GM19467 (cell line): ENCODE data around the gene FCHO1.
A peak's percentile ranks its signal among the peaks of the same experiment; 100 is the strongest.
"Not testable (repeated sequence)": the region's sequence is repeated elsewhere in the genome, so short reads cannot be mapped to it uniquely, and the experiment has no call there.

Experiments
- ATAC-seq: cut with Tn5 transposase; IDR thresholded peaks from one replicate; pipeline ENCODE4 v1.9.1; 2021; ENCODE audit warnings: mild to moderate bottlenecking, moderate library complexity; ENCODE audit not compliant: unreplicated experiment

FCHO1 gene

DNA sequence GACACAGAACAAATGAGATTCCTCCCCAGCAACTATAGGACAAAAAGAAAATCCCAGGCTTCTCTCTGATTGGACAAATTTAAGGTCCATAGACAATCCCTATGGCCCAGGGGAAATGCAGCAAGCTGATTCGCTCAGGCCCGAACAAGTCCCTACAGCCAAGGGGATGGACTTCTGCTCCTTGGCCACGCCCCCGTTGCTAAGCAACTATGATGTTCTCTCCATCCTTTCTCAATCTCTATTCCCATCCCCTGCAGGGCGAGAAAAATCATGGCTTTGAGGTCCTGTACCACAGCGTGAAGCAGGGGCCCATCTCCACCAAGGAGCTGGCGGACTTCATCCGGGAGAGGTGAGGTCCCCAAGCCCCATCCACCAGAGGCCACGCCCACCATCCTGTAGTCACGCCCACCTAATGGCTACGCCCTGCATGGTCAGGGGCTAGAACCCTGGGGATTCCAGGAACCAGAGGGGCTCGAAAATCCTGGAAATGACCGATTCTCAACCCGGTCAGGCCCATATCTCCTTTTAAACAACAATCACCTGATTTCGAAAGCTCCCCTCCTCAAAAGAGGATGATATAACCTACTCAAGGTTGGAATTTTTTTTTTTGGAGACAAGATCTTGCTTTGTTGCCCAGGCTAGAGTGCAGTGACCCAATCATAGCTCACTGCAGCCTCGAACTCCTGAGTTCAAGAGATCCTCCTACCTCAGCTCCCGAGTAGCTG lies 11.4 kb downstream of the FCHO1 start:
- no peak for ATAC-seq

DNA sequence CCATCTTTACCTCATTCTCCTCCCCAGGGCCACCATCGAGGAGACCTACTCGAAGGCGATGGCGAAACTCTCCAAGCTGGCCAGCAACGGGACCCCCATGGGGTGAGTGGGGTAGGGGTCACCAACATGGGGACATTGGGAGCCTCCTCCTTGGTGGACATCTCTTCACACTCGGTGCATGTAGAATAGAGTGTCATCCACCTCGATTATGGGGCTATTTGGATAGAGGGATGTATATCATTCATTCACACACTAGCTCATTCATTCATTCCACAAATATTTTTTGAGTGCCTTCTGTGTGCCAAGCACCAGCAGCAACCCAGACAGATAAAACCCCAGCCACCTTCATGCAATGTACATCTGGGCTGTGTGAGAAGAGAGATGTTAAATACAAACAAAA lies 13.1 kb downstream of the FCHO1 start:
- no peak for ATAC-seq

DNA sequence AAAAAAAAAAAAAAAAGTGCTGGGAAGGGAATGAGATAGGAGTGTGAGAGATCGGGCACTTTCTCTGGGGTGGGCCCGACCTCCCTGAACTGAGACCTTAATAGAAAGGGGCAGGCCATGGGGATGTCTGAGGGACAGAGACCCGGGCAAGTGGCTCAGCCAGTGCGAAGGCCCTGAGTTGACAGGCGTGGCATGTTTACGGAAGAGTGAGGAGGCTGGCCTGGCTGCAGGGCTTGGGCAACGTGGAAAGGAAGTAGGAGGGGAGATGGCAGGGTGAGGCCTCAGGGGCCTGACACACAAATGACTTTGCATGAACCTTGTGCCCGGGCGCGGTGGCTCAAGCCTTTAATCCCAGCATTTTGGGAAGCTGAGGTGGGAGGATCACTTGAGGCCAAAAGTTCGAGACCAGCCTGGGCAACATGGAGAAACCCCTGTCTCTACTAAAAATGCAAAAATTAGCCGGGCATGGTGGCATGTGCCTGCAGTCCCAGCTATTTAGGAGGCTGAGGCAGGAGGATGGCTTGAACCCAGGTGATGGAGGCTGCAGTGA lies 13.9 kb downstream of the FCHO1 start:
- ATAC-seq: no peak

DNA sequence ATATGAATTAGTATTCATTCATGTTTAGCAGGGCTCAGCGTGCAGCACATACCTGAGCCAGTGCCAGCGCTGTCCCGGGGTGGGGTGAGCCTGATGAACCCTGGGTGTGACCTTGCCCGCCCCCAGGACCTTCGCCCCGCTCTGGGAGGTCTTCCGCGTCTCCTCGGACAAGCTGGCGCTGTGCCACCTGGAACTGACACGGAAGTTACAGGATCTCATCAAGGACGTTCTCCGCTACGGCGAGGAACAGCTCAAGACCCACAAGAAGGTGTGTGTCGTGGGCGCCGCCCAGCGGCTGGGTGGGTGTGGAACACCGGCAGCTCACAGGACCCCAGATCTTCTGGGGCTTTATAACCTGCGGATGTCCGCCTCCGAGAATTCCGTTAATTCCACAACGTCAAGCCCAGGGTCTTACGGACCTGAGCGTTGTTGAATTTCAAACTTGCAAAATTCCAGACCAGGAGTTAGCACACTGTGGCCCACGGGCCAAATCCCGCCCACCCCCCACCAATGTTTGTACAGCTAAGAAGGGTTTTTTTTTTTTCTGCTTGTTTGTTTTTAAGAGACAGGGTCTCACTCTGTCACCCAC lies 15.4 kb downstream of the FCHO1 start:
- no peak for ATAC-seq

DNA sequence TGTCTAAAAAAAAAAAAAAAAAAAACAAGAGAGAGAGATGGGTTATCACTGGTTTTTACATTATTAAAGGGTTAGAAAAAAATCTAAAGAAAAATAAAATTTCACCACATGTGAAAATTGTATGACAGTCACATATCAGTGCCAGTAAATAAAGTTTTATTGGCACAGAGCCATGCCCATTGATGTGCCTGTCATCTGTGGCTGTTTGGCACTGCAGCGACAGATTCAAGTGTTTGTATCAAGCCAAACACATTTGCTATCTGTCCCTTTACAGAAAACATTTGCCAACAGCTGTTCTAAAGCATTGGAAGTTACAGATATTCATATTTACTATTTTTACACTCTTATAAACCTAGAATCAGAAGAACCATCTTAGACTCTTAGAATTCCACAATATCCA lies 16.3 kb downstream of the FCHO1 start:
- no peak for ATAC-seq

DNA sequence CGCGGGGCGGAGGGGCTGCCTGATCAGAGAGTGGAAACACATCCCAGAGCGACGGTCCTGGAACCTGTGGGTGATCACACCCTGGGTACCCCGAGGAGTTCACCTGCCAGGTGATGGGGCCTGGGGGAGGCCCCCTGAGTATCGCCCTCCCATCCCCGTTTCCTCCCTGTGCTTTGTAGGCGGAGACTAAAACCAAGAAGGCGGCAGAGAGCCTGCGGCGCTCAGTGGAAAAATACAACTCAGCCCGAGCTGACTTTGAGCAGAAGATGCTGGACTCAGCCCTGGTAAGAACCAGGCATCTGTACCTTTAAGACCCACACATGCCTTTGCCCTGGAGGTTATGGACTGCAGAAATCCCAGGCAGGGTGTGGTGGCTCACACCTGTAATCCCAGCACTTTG lies 19.3 kb downstream of the FCHO1 start:
- ATAC-seq: no peak

DNA sequence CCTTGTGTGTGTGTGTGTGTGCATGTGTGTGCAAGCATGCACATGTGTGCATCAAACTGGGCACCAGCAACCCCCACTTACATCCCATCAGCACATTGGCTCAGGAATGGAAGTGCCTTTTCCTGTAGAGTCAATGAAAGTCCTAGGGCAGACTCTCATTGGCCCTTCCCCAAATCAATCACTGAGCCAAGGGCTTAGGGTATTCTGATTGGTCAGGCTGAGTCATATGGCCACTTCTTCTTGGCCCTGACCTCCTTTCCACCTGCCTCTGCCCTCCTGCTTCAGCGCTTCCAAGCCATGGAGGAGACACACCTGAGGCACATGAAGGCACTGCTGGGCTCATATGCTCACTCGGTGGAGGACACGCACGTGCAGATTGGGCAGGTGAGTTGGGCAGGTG lies 20.9 kb downstream of the FCHO1 start:
- ATAC-seq: no peak

DNA sequence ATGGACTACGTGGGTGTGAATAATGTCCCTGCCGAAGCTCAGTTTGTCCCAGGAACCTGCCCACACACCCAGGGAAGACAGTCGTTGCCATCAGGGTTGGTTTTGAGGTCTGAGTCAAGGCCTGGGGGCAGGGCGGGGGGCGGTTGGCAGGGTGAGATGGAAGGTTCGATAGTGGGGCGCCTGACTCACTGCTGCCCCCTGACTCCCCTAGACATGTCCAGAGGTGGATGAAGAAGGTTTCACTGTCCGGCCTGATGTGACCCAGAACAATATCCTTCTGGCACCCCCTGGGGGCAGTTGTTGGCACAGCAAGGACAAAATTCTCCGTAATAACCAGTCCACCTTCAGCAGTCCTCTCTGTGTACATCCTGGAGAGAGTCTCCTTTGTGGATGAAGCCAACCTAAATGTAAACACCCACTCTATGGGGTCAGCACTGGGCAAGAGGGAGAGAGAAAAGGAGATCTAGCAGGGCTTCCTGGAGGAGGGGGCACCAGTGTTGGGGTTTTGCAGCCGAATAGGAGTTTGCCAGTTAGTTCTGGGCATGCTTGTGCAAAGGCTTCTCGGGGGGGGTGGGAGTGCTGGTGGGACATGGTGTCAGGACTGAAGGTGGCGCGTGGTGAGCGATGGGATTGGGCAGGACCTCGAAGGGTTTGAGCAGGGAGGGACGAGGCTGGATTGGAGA lies 24.1 kb downstream of the FCHO1 start:
- no peak for ATAC-seq

DNA sequence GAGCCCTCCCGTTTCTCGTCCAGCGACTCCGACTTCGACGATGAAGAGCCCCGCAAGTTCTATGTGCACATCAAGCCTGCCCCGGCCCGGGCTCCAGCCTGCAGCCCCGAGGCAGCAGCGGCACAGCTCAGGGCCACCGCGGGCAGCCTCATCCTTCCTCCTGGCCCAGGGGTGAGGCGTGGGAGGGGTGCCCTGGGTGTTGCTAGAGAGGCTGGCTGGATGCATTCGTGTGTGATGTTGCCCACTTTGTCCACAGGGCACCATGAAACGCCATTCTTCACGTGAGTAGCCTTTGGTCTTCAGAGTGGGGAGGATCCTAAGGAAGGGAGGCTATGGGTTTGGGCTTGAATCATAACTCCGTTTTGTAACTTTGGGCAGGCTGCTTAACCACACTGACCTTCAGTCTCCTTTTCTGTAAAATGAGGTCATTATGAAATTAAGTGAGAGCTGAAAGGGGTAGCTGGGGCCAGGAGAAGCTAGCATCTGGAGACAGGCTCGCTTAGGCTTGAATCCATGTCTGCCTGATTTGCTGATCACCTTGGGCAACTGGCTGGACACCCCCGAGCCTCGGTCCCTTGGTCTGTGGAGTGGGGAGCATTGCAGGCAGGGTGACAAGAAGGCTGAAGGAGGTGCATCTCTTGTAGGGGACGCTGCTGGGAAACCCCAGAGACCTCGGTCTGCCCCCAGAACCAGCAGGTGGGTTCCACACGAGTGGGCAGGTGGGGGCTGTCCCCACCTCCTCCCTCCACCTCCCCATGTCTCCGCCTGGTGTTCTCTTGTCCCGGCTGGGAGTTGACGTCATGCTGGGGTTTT lies 24.9 kb downstream of the FCHO1 start:
- peak; percentile 61 for ATAC-seq

DNA sequence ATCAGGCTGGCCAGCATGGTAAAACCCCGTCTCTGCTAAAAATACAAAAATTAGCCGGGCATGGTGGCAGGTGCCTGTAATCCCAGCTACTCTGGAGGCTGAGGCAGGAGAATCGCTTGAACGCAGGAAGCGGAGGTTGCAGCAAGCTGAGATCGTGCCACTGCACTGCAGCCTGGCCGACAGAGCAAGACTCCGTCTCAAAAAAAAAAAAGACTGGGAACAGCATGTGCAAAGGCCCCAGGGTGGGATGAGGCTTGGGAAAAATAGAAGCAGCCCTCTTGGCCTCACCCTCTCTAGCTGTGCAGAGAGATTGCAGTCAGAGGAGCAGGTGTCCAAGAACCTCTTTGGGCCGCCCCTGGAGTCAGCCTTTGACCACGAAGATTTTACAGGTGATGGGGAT lies 26.6 kb downstream of the FCHO1 start:
- ATAC-seq: not testable (repeated sequence)

DNA sequence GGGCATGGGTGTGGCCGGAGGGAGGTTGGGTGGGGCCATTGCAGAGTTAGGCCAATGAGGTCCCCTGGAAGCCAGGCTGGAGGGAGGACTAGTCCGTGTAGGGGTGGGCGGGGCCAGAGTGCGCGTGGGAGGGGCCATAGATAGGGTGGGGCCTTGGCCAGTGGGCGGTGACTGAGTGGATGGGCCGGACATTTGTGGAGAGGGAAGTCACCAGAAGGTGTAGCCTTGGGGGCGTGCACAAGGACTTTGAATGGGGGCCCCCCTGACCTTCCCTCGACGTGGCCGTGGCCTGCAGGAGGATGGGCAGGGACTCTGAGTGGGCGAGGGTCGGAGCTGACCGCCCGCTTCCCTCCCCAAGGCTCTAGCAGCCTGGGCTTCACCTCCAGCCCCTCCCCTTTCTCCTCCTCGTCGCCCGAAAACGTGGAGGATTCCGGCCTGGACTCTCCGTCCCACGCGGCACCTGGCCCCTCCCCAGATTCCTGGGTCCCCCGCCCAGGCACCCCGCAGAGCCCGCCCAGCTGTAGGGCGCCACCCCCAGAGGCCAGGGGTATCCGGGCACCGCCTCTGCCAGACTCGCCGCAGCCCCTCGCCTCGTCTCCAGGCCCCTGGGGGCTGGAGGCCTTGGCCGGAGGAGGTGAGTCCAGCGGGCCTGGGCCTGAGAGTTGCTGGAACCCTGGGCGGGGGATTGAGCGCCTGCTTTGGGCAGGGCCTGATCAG lies 27.1 kb downstream of the FCHO1 start:
- ATAC-seq: no peak

DNA sequence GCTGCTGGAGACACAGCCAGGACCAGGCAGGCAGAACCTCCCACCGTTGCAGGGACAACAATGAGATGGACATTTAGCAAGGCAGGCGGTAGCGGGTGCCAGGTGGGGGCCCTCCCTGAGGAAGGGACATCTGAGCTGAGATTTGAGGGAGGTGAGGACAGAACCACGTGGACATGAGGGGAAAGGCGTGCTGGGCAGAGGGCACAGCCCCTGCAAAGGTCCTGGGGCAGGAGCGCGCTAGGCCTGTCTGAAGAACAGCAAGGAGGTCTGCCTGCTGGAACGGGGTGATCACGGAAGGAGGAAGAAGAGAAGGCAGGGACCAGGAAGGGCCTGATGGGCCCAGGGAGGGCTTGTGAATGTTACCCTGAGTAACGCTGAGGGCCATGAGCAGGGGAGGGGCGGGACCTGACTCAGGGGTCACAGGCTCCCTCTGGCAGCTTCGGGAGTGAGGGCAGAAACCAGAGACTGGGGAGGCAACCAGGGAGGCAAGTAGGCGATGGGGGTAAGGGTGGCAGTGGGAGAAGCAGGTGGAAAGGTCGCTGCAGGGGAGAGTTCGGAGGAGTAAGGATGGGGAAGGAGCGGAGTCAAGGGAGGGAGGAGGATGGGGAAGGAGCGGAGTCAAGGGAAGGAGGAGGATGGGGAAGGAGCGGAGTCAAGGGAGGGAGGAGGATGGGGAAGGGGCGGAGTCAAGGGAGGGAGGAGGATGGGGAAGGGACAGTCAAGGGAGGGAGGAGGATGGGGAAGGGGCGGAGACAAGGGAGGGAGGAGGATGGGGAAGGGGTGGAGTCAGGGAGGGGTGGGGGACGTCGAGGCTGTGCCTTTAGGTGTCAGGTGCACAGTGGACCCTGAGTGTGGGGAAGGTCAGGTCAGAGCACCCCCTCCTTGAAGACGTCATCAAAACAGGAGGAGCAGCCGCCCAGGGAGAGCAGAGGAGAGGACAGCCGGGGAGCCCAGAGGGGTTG lies 28.0 kb downstream of the FCHO1 start:
- no peak for ATAC-seq

DNA sequence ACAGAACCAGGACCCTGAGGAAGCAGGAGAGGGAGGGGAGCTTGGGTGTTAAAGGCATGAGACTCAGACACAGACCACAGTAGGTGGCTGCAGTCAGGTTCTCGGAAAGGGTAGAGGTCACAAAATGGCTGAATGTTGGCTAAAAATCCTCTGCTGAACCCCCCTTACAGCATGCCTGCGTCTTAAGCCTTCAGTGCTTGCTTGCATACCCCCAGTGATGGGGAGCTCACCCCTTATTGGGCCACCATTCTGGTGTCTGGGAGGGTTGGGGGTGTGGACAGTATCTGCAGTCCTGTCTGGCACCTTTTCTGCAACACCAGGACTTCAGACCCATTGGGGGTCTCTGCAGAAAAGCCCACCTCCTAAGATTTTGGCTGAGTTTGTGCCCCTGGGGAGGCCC lies 29.5 kb downstream of the FCHO1 start:
- no peak for ATAC-seq

DNA sequence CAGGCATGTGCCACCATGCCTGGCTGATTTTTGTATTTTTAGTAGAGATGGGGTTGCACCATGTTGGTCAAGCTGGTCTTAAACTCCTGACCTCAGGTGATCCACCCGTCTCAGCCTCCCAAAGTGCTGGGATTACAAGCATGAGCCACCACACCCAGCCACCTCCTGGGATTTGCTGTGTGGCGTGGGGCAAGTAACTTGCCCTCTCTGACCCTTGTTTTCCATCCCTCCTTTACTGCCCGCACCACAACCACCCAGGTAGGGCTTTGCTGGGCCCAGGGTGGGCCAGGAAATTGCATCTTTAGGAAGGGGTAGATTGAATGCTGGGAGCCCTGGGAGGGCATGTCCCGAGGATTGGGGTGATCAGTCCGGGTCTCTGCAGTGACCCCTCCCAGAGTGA lies 32.4 kb downstream of the FCHO1 start:
- not testable (repeated sequence) for ATAC-seq

DNA sequence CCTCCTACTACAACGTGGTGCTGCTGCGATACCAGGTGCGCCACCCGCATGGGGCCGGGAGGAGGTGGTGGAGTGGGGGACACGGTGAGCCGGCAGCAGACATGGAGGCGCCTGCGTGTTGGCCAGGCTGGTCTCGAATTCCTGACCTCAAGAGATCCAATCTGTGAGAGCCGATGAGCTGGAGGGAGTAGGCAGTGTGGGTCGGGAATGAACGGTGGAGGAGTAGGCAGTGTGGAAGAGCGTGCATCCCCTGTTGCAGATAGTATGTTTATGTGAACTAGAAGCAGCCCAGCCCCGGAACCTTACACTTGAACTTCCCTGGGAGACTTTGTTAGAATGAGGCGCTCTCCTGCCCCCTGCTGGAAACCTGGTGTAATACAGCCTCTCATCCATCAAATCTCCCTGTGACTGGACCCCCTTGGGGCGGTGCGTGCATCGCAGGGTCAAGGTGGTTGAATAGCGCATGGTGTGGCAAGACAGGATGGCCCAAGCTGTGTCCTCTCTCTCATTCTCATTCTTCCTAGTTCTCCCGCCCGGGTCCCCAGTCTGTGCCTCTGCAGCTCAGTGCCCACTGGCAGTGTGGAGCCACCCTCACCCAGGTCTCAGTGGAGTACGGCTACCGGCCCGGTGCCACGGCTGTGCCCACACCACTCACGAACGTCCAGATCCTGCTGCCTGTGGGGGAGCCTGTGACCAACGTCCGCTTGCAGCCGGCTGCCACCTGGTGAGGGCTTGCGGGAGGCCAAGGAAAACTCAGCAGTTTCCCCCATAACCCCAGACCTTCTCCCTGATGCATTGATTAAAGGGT lies 33.1 kb downstream of the FCHO1 start:
- ATAC-seq: no peak

DNA sequence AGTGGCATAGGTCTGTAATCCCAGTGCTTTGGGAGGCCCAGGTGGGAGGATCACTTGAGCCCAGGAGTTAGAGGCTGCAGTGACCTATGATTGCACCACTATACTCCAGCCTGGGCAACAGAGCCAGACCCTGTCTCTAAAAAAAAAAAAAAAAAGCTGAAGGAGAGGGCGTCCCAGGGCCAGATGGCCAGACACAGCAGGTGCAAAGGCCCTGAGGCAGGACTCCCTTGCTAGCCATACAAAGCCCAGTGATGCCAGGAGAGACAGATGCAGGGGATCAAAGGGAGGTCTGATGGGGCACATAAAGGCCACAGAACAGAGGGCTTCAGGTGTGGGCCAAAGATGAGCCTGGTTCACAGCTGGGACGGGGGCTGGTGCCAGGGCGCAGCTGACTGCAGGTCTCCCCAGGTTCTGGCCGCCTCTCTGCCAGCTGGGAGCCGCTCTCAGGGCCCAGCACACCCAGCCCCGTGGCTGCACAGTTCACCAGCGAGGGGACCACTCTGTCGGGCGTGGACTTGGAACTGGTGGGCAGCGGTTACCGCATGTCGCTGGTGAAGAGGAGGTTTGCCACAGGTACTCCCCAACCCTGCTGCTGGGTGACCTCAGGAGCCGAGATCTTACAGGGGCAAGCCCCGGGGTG lies 36.1 kb downstream of the FCHO1 start:
- ATAC-seq: no peak

DNA sequence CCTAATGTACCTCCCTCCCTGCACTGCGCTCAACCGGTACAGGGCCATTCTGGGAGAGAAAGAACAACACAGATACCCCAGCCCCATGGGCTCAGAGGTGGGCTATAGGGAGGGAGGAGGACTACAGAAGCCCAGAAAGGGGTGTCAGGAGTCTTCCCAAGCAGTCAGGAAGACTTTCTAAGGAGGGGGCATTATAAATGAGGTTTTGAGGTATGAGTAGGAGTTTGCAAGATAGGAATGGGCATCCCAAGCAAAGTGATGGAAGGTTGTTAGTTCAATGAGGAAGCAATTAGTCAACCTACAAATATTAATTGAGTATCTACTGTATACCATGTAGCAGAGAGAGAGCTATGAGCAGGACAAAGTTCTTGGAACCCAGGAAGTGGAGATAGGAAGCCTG lies 37.4 kb downstream of the FCHO1 start:
- no peak for ATAC-seq
